Activated naive CD4-positive, alpha-beta T cell treated with anti-CD3 and anti-CD28 coated beads, Interleukin-2, amount 50 U/mL, for 24 hours (primary cell): ENCODE results near the gene DES.

Experiments
- H3K27ac Mint-ChIP-seq: one replicate; pipeline ENCODE4 v1.8.0; 2021; ENCODE audit warnings: mild to moderate bottlenecking, mixed read lengths
- H3K27me3 Mint-ChIP-seq: one replicate; pipeline ENCODE4 v1.8.0; 2021; ENCODE audit warnings: mixed read lengths
- H3K36me3 Mint-ChIP-seq: one replicate; pipeline ENCODE4 v1.8.0; 2021; ENCODE audit warnings: mixed read lengths
- H3K4me1 Mint-ChIP-seq: one replicate; pipeline ENCODE4 v1.8.0; 2021; ENCODE audit warnings: mixed read lengths
- H3K4me3 Mint-ChIP-seq: one replicate; pipeline ENCODE4 v1.8.0; 2021; ENCODE audit warnings: mild to moderate bottlenecking, mixed read lengths
- H3K9me3 Mint-ChIP-seq: one replicate; pipeline ENCODE4 v1.8.0; 2021; ENCODE audit warnings: mixed read lengths

Gene DES

GRCh38 chr2:219418155-219419011 lies at the start of gene DES:
DES (plus strand) TSS chr2:219418377; CDS start chr2:219418463, 86 bp downstream.
- H3K4me1 Mint-ChIP-seq = no peaks in the 10 kb centered on the region
- H3K27ac Mint-ChIP-seq = no peak within 1 kb of the TSS
- no peak within 1 kb of the TSS for H3K4me3 Mint-ChIP-seq

GRCh38 chr2:219368690-219369191 lies 49.4 kb upstream of the DES start:
- Mint-ChIP-seq H3K4me1 (no peaks in the 10 kb centered on the region), H3K27ac (no peak overlapping the region), H3K4me3 (no peak overlapping the region), H3K27me3 (no peaks in the 10 kb centered on the region), H3K36me3 (peaks cover 13% of the 10 kb centered on the region), H3K9me3 (no peaks in the 10 kb centered on the region)

More at GRCh38 chr2:219418155-219419011, at the start of gene DES:
- Mint-ChIP-seq H3K36me3 (no peaks in the 10 kb centered on the region), H3K27me3 (peaks cover 22% of the 10 kb centered on the region), H3K9me3 (no peaks in the 10 kb centered on the region)

GRCh38 chr2:219369447-219369861 lies 48.7 kb upstream of the DES start:
- H3K4me1 Mint-ChIP-seq = no peaks in the 10 kb centered on the region
- H3K27ac Mint-ChIP-seq = no peak overlapping the region
- no peaks in the 10 kb centered on the region for H3K9me3 Mint-ChIP-seq
- peaks cover 17% of the 10 kb centered on the region for H3K36me3 Mint-ChIP-seq
- no peaks in the 10 kb centered on the region for H3K27me3 Mint-ChIP-seq
- no peak overlapping the region for H3K4me3 Mint-ChIP-seq

- H3K27ac Mint-ChIP-seq = no peak overlapping the region
- H3K9me3 Mint-ChIP-seq = no peaks in the 10 kb centered on the region
- no peaks in the 10 kb centered on the region for H3K27me3 Mint-ChIP-seq
- H3K36me3 Mint-ChIP-seq = peaks cover 20% of the 10 kb centered on the region
- peaks cover 1% of the 10 kb centered on the region for H3K4me1 Mint-ChIP-seq
- H3K4me3 Mint-ChIP-seq = no peak overlapping the region
These were observed 39.9 kb upstream of the DES start for GRCh38 chr2:219378163-219378851.

GRCh38 chr2:219380926-219381325 lies 37.3 kb upstream of the DES start:
- Mint-ChIP-seq H3K27ac (no peak overlapping the region), H3K4me3 (no peak overlapping the region), H3K27me3 (no peaks in the 10 kb centered on the region), H3K4me1 (peaks cover 16% of the 10 kb centered on the region), H3K9me3 (no peaks in the 10 kb centered on the region), H3K36me3 (peaks cover 16% of the 10 kb centered on the region)

- H3K27ac Mint-ChIP-seq = no peak overlapping the region
- H3K4me1 Mint-ChIP-seq = peaks cover 20% of the 10 kb centered on the region
- no peak overlapping the region for H3K4me3 Mint-ChIP-seq
These were observed 36.7 kb upstream of the DES start for GRCh38 chr2:219381448-219381847.

GRCh38 chr2:219384083-219384713 lies 34.0 kb upstream of the DES start:
- H3K4me1 Mint-ChIP-seq = peaks cover 32% of the 10 kb centered on the region
- H3K27me3 Mint-ChIP-seq = no peaks in the 10 kb centered on the region
- H3K9me3 Mint-ChIP-seq = no peaks in the 10 kb centered on the region
- H3K27ac Mint-ChIP-seq = no peak overlapping the region
- peaks cover 17% of the 10 kb centered on the region for H3K36me3 Mint-ChIP-seq
- H3K4me3 Mint-ChIP-seq = no peak overlapping the region

More at GRCh38 chr2:219381448-219381847, 36.7 kb upstream of the DES start:
- Mint-ChIP-seq H3K27me3 (no peaks in the 10 kb centered on the region), H3K36me3 (peaks cover 16% of the 10 kb centered on the region), H3K9me3 (no peaks in the 10 kb centered on the region)

- Mint-ChIP-seq H3K27me3 (no peaks in the 10 kb centered on the region), H3K4me3 (no peak overlapping the region), H3K36me3 (peaks cover 17% of the 10 kb centered on the region), H3K4me1 (peaks cover 32% of the 10 kb centered on the region), H3K27ac (no peak overlapping the region), H3K9me3 (no peaks in the 10 kb centered on the region)
These were observed 33.3 kb upstream of the DES start for GRCh38 chr2:219384859-219385258.

- no peak overlapping the region for H3K27ac Mint-ChIP-seq
These were observed 32.1 kb upstream of the DES start for GRCh38 chr2:219385958-219386520.

GRCh38 chr2:219386532-219387280 lies 31.5 kb upstream of the DES start:
- Mint-ChIP-seq H3K9me3 (no peaks in the 10 kb centered on the region), H3K4me3 (peak overlapping the region; percentile 98), H3K4me1 (peaks cover 32% of the 10 kb centered on the region), H3K27ac (peak overlapping the region; percentile 97), H3K36me3 (peaks cover 17% of the 10 kb centered on the region), H3K27me3 (no peaks in the 10 kb centered on the region)

More at GRCh38 chr2:219385958-219386520, 32.1 kb upstream of the DES start:
- peaks cover 32% of the 10 kb centered on the region for H3K4me1 Mint-ChIP-seq
- H3K9me3 Mint-ChIP-seq = no peaks in the 10 kb centered on the region
- H3K27me3 Mint-ChIP-seq = no peaks in the 10 kb centered on the region
- peak overlapping the region; percentile 98 for H3K4me3 Mint-ChIP-seq
- peaks cover 17% of the 10 kb centered on the region for H3K36me3 Mint-ChIP-seq

- H3K4me3 Mint-ChIP-seq = peak within 1 kb of the TSS; percentile 98
- H3K27ac Mint-ChIP-seq = peak within 1 kb of the TSS; percentile 97
- H3K4me1 Mint-ChIP-seq = peaks cover 32% of the 10 kb centered on the region
- H3K27me3 Mint-ChIP-seq = no peaks in the 10 kb centered on the region
- H3K36me3 Mint-ChIP-seq = peaks cover 14% of the 10 kb centered on the region
- H3K9me3 Mint-ChIP-seq = no peaks in the 10 kb centered on the region
These were observed 30.7 kb upstream of the DES start, which contains the start of gene DNPEP for GRCh38 chr2:219387306-219388120. DNPEP (minus strand) TSS chr2:219387912; CDS start chr2:219387794, 118 bp downstream.

- Mint-ChIP-seq H3K36me3 (peaks cover 12% of the 10 kb centered on the region), H3K4me3 (peak overlapping the region; percentile 39), H3K9me3 (no peaks in the 10 kb centered on the region), H3K27me3 (no peaks in the 10 kb centered on the region), H3K4me1 (peaks cover 31% of the 10 kb centered on the region), H3K27ac (peak overlapping the region; percentile 53)
These were observed 29.9 kb upstream of the DES start for GRCh38 chr2:219388121-219388906.

- Mint-ChIP-seq H3K4me3 (peak overlapping the region; percentile 13), H3K4me1 (peaks cover 26% of the 10 kb centered on the region), H3K27me3 (no peaks in the 10 kb centered on the region), H3K9me3 (no peaks in the 10 kb centered on the region), H3K27ac (no peak overlapping the region), H3K36me3 (peaks cover 7% of the 10 kb centered on the region)
These were observed 29.3 kb upstream of the DES start for GRCh38 chr2:219388907-219389156.
